OCI-LY1 (cell line): ENCODE data around the gene EPM2AIP1.

ENCODE experiments used
- H2AFZ ChIP-seq: fragments of 200-600 bp; sonication (generic), shearing (Covaris generic); 2 replicates; pipeline ENCODE4 v1.6.0; 2014; ENCODE audit warnings: antibody characterized with exemption, mild to moderate bottlenecking, low read length
- H3F3A ChIP-seq: fragments of 200-600 bp; sonication (generic), shearing (Covaris generic); 2 replicates; pipeline ENCODE4 v1.6.0; 2014; ENCODE audit warnings: mild to moderate bottlenecking, antibody characterized with exemption, low read length, moderate library complexity; ENCODE audit not compliant: insufficient read depth
- H3K27ac ChIP-seq: fragments of 200-600 bp; sonication (generic); 2 replicates; pipeline ENCODE4 v1.5.1; 2014; ENCODE audit warnings: low read length, mixed run types, mild to moderate bottlenecking, low read depth; ENCODE audit not compliant: poor library complexity, severe bottlenecking
- H3K27me3 ChIP-seq: fragments of 200-600 bp; sonication (generic); 2 replicates; pipeline ENCODE4 v1.6.0; 2014; ENCODE audit warnings: antibody characterized with exemption, mild to moderate bottlenecking, low read length, moderate library complexity; ENCODE audit not compliant: insufficient read depth
- H3K36me3 ChIP-seq: fragments of 200-600 bp; sonication (generic); 2 replicates; pipeline ENCODE4 v1.6.1; 2014; ENCODE audit warnings: mild to moderate bottlenecking, antibody characterized with exemption, low read length, moderate library complexity, mixed read lengths; ENCODE audit not compliant: insufficient read depth
- H3K4me1 ChIP-seq: fragments of 200-600 bp; sonication (generic); 2 replicates; pipeline ENCODE4 v1.5.1; 2014; ENCODE audit warnings: mild to moderate bottlenecking, low read length, moderate library complexity; ENCODE audit not compliant: insufficient read depth, severe bottlenecking
- H3K4me2 ChIP-seq: fragments of 200-600 bp; sonication (generic), shearing (Covaris generic); 2 replicates; pipeline ENCODE4 v1.6.1; 2014; ENCODE audit warnings: low read length
- H3K4me3 ChIP-seq: fragments of 200-600 bp; sonication (generic); 2 replicates; pipeline ENCODE4 v1.5.1; 2014; ENCODE audit warnings: low read length, low read depth, mild to moderate bottlenecking, mixed read lengths; ENCODE audit not compliant: poor library complexity, severe bottlenecking
- H3K79me2 ChIP-seq: fragments of 200-600 bp; shearing (Covaris generic); 2 replicates; pipeline ENCODE4 v1.6.1; 2016; ENCODE audit warnings: mixed run types, low read length, mixed read lengths; ENCODE audit not compliant: insufficient read depth
- H3K9ac ChIP-seq: fragments of 200-600 bp; sonication (generic), shearing (Covaris generic); 2 replicates; pipeline ENCODE4 v1.6.1; 2014; ENCODE audit warnings: mild to moderate bottlenecking, low read length, mixed read lengths
- H3K9me2 ChIP-seq: fragments of 200-600 bp; sonication (generic), shearing (Covaris generic); 2 replicates; pipeline ENCODE4 v1.6.1; 2014; ENCODE audit warnings: low read depth, mild to moderate bottlenecking, low read length, mixed read lengths
- H3K9me3 ChIP-seq: fragments of 200-600 bp; shearing (Covaris generic); 2 replicates; pipeline ENCODE4 v1.6.1; 2014; ENCODE audit warnings: low read length, mixed read lengths
- H4K20me1 ChIP-seq: fragments of 200-600 bp; sonication (generic), shearing (Covaris generic); 2 replicates; pipeline ENCODE4 v1.6.0; 2016; ENCODE audit warnings: mild to moderate bottlenecking, low read length; ENCODE audit not compliant: insufficient read depth
- EZH2 ChIP-seq: fragments of 200-600 bp; sonication (generic), shearing (Covaris generic); IDR thresholded peaks from 2 replicates; pipeline ENCODE4 v1.8.0; 2017; ENCODE audit warnings: borderline replicate concordance, mixed run types, mild to moderate bottlenecking, antibody characterized with exemption, low read length, moderate library complexity, mixed read lengths
- TF ChIP-seq, protein P1 (sequence below): fragments of 200-600 bp; sonication (generic), shearing (Covaris generic); IDR thresholded peaks from 2 replicates; pipeline ENCODE4 v1.5.1; 2017; ENCODE audit warnings: mild to moderate bottlenecking, antibody characterized with exemption, low read length, moderate library complexity, mixed read lengths

The EPM2AIP1 gene

GRCh38 chr3:36991147-36991546 is 1.8 kb downstream of the EPM2AIP1 start:
- peak overlapping the region; percentile 87 for H3K4me2 ChIP-seq
- H2AFZ ChIP-seq, result no peak overlapping the region
- no peaks in the 10 kb centered on the region for H3K9me2 ChIP-seq
- no peak for TF ChIP-seq EZH2
- TF ChIP-seq, protein P1, sequence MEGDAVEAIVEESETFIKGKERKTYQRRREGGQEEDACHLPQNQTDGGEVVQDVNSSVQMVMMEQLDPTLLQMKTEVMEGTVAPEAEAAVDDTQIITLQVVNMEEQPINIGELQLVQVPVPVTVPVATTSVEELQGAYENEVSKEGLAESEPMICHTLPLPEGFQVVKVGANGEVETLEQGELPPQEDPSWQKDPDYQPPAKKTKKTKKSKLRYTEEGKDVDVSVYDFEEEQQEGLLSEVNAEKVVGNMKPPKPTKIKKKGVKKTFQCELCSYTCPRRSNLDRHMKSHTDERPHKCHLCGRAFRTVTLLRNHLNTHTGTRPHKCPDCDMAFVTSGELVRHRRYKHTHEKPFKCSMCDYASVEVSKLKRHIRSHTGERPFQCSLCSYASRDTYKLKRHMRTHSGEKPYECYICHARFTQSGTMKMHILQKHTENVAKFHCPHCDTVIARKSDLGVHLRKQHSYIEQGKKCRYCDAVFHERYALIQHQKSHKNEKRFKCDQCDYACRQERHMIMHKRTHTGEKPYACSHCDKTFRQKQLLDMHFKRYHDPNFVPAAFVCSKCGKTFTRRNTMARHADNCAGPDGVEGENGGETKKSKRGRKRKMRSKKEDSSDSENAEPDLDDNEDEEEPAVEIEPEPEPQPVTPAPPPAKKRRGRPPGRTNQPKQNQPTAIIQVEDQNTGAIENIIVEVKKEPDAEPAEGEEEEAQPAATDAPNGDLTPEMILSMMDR, result no peak
- H3K27ac ChIP-seq, result no peak overlapping the region
- no peaks in the 10 kb centered on the region for H4K20me1 ChIP-seq
- H3K4me3 ChIP-seq, result peak overlapping the region; percentile 71
- H3K9ac ChIP-seq, result peak overlapping the region; percentile 77
- H3K9me3 ChIP-seq, result no peaks in the 10 kb centered on the region
- no peaks in the 10 kb centered on the region for H3K27me3 ChIP-seq
- H3K79me2 ChIP-seq, result peaks cover 53% of the 10 kb centered on the region
- H3F3A ChIP-seq, result no peaks in the 10 kb centered on the region
- peaks cover 49% of the 10 kb centered on the region for H3K4me1 ChIP-seq
- H3K36me3 ChIP-seq, result peaks cover 63% of the 10 kb centered on the region

DNA sequence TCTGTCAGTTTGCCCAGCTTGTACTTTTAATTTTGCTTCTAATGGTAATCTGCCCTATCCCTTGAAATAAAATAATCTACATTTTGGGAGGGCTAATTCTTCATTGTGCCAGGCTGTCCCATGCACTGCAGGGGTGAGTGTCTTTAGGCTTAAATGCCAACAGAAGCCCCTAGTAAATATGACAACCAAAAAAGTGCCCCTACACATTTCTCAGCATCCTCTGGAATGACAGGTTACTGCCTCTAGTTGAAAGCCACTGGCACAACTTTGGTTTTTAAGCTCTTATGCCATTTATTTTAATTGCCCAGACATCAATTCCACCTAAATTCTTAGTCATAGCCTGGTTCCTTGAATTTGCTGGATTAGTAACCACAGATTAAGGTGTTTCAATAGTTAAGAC is 3.4 kb downstream of the EPM2AIP1 start:
- Histone ChIP-seq H2AFZ (no peak overlapping the region), H3F3A (no peaks in the 10 kb centered on the region), H3K4me1 (peaks cover 47% of the 10 kb centered on the region), H3K36me3 (peaks cover 70% of the 10 kb centered on the region), H3K27ac (no peak overlapping the region), H4K20me1 (no peaks in the 10 kb centered on the region), H3K9me2 (no peaks in the 10 kb centered on the region), H3K9ac (peak overlapping the region; percentile 77), H3K27me3 (no peaks in the 10 kb centered on the region), H3K4me3 (peak overlapping the region; percentile 71), H3K9me3 (no peaks in the 10 kb centered on the region), H3K4me2 (peak overlapping the region; percentile 87), H3K79me2 (peaks cover 52% of the 10 kb centered on the region)
- TF ChIP-seq, protein P1, result no peak
- TF ChIP-seq EZH2, result no peak

DNA sequence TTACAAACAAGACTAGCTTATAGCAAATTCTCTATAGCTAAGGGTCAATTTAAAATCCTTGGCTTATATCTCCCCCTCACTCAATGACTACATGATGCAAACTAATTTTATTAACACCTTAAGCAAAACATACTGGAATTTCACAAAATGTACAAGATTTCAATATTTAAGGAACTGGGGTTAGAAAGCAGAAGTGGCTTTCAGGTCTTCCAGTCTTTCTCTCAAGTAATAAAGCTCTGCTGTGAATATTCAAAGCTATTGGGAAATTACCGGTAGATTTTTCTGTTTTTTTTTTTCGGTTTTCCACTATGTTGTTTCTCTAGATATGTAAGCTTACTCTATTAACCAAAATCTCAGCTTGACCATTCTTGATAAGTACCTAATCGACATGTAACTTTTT is 3.9 kb downstream of the EPM2AIP1 start:
- peaks cover 46% of the 10 kb centered on the region for H3K79me2 ChIP-seq
- no peaks in the 10 kb centered on the region for H3F3A ChIP-seq
- peak overlapping the region; percentile 77; the same call in 1 of the 2 replicates for H3K9ac ChIP-seq
- peaks cover 41% of the 10 kb centered on the region for H3K4me1 ChIP-seq
- H3K9me2 ChIP-seq, result no peaks in the 10 kb centered on the region
- H4K20me1 ChIP-seq, result no peaks in the 10 kb centered on the region
- H3K36me3 ChIP-seq, result peaks cover 76% of the 10 kb centered on the region
- H3K4me3 ChIP-seq, result peak overlapping the region; percentile 71
- H3K27ac ChIP-seq, result no peak overlapping the region
- no peaks in the 10 kb centered on the region for H3K27me3 ChIP-seq
- H2AFZ ChIP-seq, result no peak overlapping the region
- H3K9me3 ChIP-seq, result no peaks in the 10 kb centered on the region
- TF ChIP-seq, protein P1, result no peak
- no peak for TF ChIP-seq EZH2
- peak overlapping the region; percentile 87 for H3K4me2 ChIP-seq
